ENCODE results near the gene KDM7A. TPM values are rescaled to one million over a fixed set of nuclear protein-coding genes. Genes with fewer than 3 reads are reported as not detected.

KDM7A gene
- total RNA-seq, 2 donors from 2014 or later, result 5.3 to 9.6 TPM

- DNase-seq, result no peak
- Histone ChIP-seq H3K4me3 (no peak overlapping the region), H3K27me3 (no peaks in the 10 kb centered on the region), H3K4me1 (no peaks in the 10 kb centered on the region), H3K27ac (no peak overlapping the region), H3K9me3 (no peaks in the 10 kb centered on the region), H3K36me3 (replicated peaks in 1 of 2; ENCODE audit: insufficient read depth in 1 of 2, low read depth in 2 of 2) (peaks cover 11 to 29% of the 10 kb centered on the region in 2 donors)
- TF ChIP-seq, protein P1, sequence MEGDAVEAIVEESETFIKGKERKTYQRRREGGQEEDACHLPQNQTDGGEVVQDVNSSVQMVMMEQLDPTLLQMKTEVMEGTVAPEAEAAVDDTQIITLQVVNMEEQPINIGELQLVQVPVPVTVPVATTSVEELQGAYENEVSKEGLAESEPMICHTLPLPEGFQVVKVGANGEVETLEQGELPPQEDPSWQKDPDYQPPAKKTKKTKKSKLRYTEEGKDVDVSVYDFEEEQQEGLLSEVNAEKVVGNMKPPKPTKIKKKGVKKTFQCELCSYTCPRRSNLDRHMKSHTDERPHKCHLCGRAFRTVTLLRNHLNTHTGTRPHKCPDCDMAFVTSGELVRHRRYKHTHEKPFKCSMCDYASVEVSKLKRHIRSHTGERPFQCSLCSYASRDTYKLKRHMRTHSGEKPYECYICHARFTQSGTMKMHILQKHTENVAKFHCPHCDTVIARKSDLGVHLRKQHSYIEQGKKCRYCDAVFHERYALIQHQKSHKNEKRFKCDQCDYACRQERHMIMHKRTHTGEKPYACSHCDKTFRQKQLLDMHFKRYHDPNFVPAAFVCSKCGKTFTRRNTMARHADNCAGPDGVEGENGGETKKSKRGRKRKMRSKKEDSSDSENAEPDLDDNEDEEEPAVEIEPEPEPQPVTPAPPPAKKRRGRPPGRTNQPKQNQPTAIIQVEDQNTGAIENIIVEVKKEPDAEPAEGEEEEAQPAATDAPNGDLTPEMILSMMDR (IDR thresholded peaks at IDR 0.05), result no peak
- TF ChIP-seq POLR2A (IDR thresholded peaks at IDR 0.05), result no peak
- ATAC-seq, result no peak
- 82 to 85% methylated on average over 4 of the region's 4 CpGs for WGBS, 2 donors
- intact Hi-C loops (cut with DNase I), result no loop called here
Observed at GRCh38 chr7:140096459-140096858, 80.3 kb downstream of the KDM7A start.

DNA sequence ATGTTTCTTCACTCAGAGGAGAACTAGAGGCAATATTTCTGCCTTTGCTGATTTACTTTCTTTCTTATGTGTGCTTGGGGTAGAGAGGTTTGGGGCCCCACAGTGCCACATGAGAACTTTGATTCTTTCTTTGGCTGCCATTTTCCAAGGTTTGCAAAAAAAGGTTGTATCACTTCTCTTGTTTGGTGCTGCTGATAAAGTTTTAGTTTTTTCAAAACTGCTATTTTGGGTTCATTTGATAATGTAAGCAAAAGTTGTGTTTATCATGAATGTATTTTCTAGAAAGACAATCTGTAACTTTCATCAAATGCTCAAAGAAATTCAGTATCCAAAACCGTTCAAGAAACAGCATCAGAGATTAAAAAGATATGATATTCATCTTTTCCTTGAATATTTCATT lies 83.4 kb downstream of the KDM7A start:
- Histone ChIP-seq H3K27me3 (no peaks in the 10 kb centered on the region), H3K27ac (no peak overlapping the region), H3K4me3 (no peak overlapping the region), H3K9me3 (no peaks in the 10 kb centered on the region), H3K4me1 (no peaks in the 10 kb centered on the region), H3K36me3 (replicated peaks in 1 of 2; ENCODE audit: insufficient read depth in 1 of 2, low read depth in 2 of 2) (peaks cover 8 to 30% of the 10 kb centered on the region in 2 donors)
- no peak for ATAC-seq
- no peak for DNase-seq
- no peak for TF ChIP-seq POLR2A (IDR thresholded peaks at IDR 0.05)
- TF ChIP-seq, protein P1 (IDR thresholded peaks at IDR 0.05), result no peak
- WGBS, 2 donors, result 71 to 79% methylated on average over 1 of the region's 1 CpG
- intact Hi-C loops (cut with DNase I), result no loop called here

DNA sequence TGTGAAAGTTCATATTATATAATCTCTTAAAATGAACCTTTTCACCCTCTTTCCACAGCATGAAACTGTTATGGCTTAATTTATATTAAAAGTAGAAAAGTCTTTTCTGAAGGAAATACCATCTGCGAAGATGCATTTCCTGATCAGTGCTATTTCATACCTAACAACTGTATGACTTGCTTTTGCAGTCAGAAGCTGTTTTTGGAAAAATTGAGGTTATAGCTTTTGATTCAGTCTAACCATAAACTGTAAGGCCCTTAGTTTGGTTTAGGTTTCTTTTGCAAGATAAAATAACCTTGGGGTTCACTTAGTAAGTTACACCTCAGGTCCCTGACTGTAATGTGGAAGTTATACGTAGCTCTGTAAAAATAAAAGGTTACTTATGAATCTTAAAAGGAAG lies 91.3 kb downstream of the KDM7A start:
- Histone ChIP-seq H3K27me3 (no peaks in the 10 kb centered on the region), H3K36me3 (replicated peaks in 1 of 2; ENCODE audit: insufficient read depth in 1 of 2, low read depth in 2 of 2) (peaks cover 0 to 2% of the 10 kb centered on the region in 2 donors), H3K27ac (no peak overlapping the region), H3K9me3 (no peaks in the 10 kb centered on the region), H3K4me1 (peaks cover 7% of the 10 kb centered on the region), H3K4me3 (no peak overlapping the region)
- intact Hi-C loops (cut with DNase I), result no loop called here
- DNase-seq (no peak), ATAC-seq (no peak)
- 80 to 91% methylated on average over 2 of the region's 2 CpGs for WGBS, 2 donors
- TF ChIP-seq, protein P1 (IDR thresholded peaks at IDR 0.05), result no peak
- TF ChIP-seq POLR2A (IDR thresholded peaks at IDR 0.05), result no peak

DNA sequence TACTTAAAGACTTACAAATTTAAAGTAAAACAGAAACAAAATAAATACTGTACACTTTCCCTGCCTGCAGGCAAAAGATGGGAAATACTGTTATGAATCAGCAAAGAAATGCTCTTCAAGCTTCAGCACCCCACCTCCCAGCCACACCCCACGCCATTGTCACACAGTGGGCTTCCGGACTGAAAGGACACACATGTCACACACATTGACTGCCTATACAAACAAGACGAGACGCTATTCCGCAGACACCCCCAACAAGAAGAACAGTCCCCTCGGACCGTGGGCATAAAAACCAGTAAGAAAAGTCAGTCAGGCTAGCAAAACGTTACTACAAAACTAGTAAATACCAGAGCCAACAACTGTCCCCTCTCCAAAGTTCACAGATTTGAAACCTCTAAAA lies 91.8 kb downstream of the KDM7A start:
- intact Hi-C loops (cut with DNase I), result no loop called here
- DNase-seq (no peak), ATAC-seq (no peak)
- H3K27ac ChIP-seq, result no peak overlapping the region
- WGBS, 2 donors, result 77 to 84% methylated on average over 8 of the region's 8 CpGs
- no peak overlapping the region for H3K4me3 ChIP-seq
- H3K36me3 ChIP-seq (replicated peaks in 1 of 2; ENCODE audit: insufficient read depth in 1 of 2, low read depth in 2 of 2), result peaks cover 0 to 2% of the 10 kb centered on the region in 2 donors
- no peaks in the 10 kb centered on the region for H3K27me3 ChIP-seq
- peaks cover 10% of the 10 kb centered on the region for H3K4me1 ChIP-seq
- TF ChIP-seq POLR2A (IDR thresholded peaks at IDR 0.05), result no peak
- TF ChIP-seq, protein P1 (IDR thresholded peaks at IDR 0.05), result no peak
- H3K9me3 ChIP-seq, result no peaks in the 10 kb centered on the region

DNA sequence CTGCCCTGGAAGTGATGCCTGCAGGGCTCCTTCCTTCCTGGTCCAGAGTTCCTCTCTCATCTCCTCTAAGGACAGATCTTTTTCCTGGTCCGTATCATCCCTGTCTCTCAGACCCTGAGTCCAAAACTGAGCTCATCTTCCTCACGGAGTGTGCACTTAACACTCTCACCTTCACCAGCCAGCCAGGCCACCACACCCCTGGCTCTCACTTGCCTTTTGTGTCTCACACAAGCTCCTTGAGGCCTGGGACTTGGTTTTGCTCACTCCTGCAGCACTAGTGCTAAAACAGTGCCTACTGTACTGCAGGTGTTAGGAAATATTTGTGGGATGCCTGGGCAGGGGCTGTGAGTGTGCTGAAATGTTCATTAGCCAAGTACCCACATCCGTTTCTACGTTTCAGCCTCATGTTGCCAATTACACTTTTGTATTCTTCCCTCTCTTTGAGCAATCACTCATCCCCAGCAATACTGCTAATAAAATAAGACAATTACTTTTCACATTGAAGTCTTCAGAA lies 92.6 kb downstream of the KDM7A start:
- DNase-seq (no peak), ATAC-seq (no peak)
- intact Hi-C loops (cut with DNase I), result no loop called here
- TF ChIP-seq POLR2A (IDR thresholded peaks at IDR 0.05), result no peak
- TF ChIP-seq, protein P1 (IDR thresholded peaks at IDR 0.05), result no peak
- Histone ChIP-seq H3K4me1 (peaks cover 18% of the 10 kb centered on the region), H3K27ac (no peak overlapping the region), H3K36me3 (replicated peaks in 1 of 2; ENCODE audit: insufficient read depth in 1 of 2, low read depth in 2 of 2) (no peaks in the 10 kb centered on the region), H3K27me3 (no peaks in the 10 kb centered on the region), H3K9me3 (no peaks in the 10 kb centered on the region), H3K4me3 (no peak overlapping the region)
- 80 to 91% methylated on average over 4 of the region's 4 CpGs for WGBS, 2 donors
